Naive thymus-derived CD4-positive, alpha-beta T cell (primary cell): Measurements from ENCODE around the gene STIP1. TPM values are rescaled to one million over a fixed set of nuclear protein-coding genes. Genes with fewer than 3 reads are reported as not detected.

Experiments
- ATAC-seq: fragments of 150-1000 bp; cut with Tn5 transposase; 2 replicates; pipeline ENCODE4 v1.10.0; 2021; ENCODE audit warnings: mild to moderate bottlenecking, moderate library complexity
- CTCF ChIA-PET: fragments of 350-600 bp; sonication (Branson Sonifier 250); formaldehyde crosslinking; loops from one replicate; lab custom pipeline; 2021; ENCODE audit warnings: antibody characterized with exemption; lab: Charles Lee
- POLR2A ChIA-PET: fragments of 350-600 bp; sonication (Branson Sonifier 250); formaldehyde crosslinking; loops from one replicate; lab custom pipeline; 2021; ENCODE audit warnings: antibody characterized with exemption, inconsistent platforms; lab: Charles Lee
- DNase-seq, 9 donors: peaks; one replicate each; pipeline versions ENCODE4 v3.0.0 to v3.0.0-alpha.2; 2020 to 2022; ENCODE audit warnings: mixed read lengths in 1 of 9
- H3K27ac ChIP-seq: one replicate; pipeline ENCODE4 v1.7.0; 2013; ENCODE audit warnings: mild to moderate bottlenecking, low read depth, low read length, moderate library complexity
- H3K27me3 ChIP-seq, 2 donors: one replicate each; pipeline ENCODE4 v1.7.0; 2013; ENCODE audit warnings: low read length in 2 of 2, mild to moderate bottlenecking in 2 of 2, moderate library complexity in 2 of 2; ENCODE audit not compliant: control insufficient read depth in 2 of 2, insufficient read depth in 2 of 2
- H3K36me3 ChIP-seq, 3 experiments: 1 replicate in 2 of 3; 2 replicates in 1 of 3; pipeline ENCODE4 v1.7.0; 2013; ENCODE audit warnings: low read length in 3 of 3, mild to moderate bottlenecking in 3 of 3, moderate library complexity in 1 of 3; ENCODE audit not compliant: insufficient read depth in 3 of 3, control insufficient read depth in 2 of 3
- H3K4me1 ChIP-seq, 2 donors: one replicate each; pipeline ENCODE4 v1.7.0; 2013; ENCODE audit warnings: low read length in 2 of 2, mild to moderate bottlenecking in 2 of 2, moderate library complexity in 1 of 2; ENCODE audit not compliant: control insufficient read depth in 2 of 2, insufficient read depth in 2 of 2
- H3K4me3 ChIP-seq: 2 replicates; pipeline ENCODE4 v1.7.0; 2013; ENCODE audit warnings: mild to moderate bottlenecking, low read length
- H3K9me3 ChIP-seq, 3 experiments: 1 replicate in 2 of 3; 2 replicates in 1 of 3; pipeline ENCODE4 v1.7.0; 2013; ENCODE audit warnings: low read length in 3 of 3; ENCODE audit not compliant: control insufficient read depth in 2 of 3
- H3K27ac Mint-ChIP-seq, 9 donors: one replicate each; pipeline ENCODE4 v1.8.0; 2020 to 2022; ENCODE audit warnings: mixed read lengths in 9 of 9, mild to moderate bottlenecking in 8 of 9, moderate library complexity in 5 of 9, inconsistent platforms in 2 of 9
- H3K27me3 Mint-ChIP-seq, 5 donors: one replicate each; pipeline ENCODE4 v1.8.0; 2021 to 2022; ENCODE audit warnings: mixed read lengths in 5 of 5, mild to moderate bottlenecking in 1 of 5
- H3K36me3 Mint-ChIP-seq, 5 donors: one replicate each; pipeline ENCODE4 v1.8.0; 2020 to 2022; ENCODE audit warnings: mixed read lengths in 5 of 5, mild to moderate bottlenecking in 3 of 5, inconsistent platforms in 1 of 5
- H3K4me1 Mint-ChIP-seq, 7 donors: one replicate each; pipeline ENCODE4 v1.8.0; 2020 to 2022; ENCODE audit warnings: mixed read lengths in 7 of 7, mild to moderate bottlenecking in 3 of 7, inconsistent platforms in 1 of 7
- H3K4me3 Mint-ChIP-seq, 10 donors: one replicate each; pipeline ENCODE4 v1.8.0; 2020 to 2022; ENCODE audit warnings: mild to moderate bottlenecking in 10 of 10, mixed read lengths in 10 of 10, moderate library complexity in 6 of 10, inconsistent platforms in 2 of 10
- H3K9me3 Mint-ChIP-seq, 11 donors: one replicate each; pipeline ENCODE4 v1.8.0; 2020 to 2022; ENCODE audit warnings: mixed read lengths in 11 of 11, mild to moderate bottlenecking in 4 of 11, inconsistent platforms in 1 of 11, moderate library complexity in 1 of 11
- intact Hi-C, 2 donors: fragments of 100-400 bp; cut with micrococcal nuclease; formaldehyde crosslinking; loops; one replicate each; pipeline ENCODE4 v1.15.1; 2023
- polyA plus RNA-seq, 2 donors: library from polyadenylated mRNA; unstranded; fragments of 300-500 nt; fragmentation: Illumina TruSeq; gene quantifications; one replicate each; pipeline ENCODE4 v1.2.3, GENCODE V29; 2021
- total RNA-seq, 6 experiments: library from RNA in 5 of 6; stranded (reverse) in 5 of 6; gene quantifications; 1 replicate in 5 of 6; 2 replicates in 1 of 6; pipeline ENCODE4 v1.2.3 and lab custom pipeline; 2021 to 2026

Gene STIP1
- total and polyA plus RNA-seq, 7 experiments from 2014 or later = 45.1 to 243 (median 88.8) TPM

- Histone ChIP-seq H3K4me1 (no peaks in the 10 kb centered on the region), H3K9me3 (no peaks in the 10 kb centered on the region), H3K36me3 (no peaks in the 10 kb centered on the region), H3K27ac (no peak overlapping the region), H3K4me3 (no peak overlapping the region), H3K27me3 (no peaks in the 10 kb centered on the region)
- Mint-ChIP-seq H3K4me3 (no peak overlapping the region), H3K27ac (no peak overlapping the region), H3K27me3 (no peaks in the 10 kb centered on the region), H3K4me1 (peaks cover 6 to 18% (median 13%) of the 10 kb centered on the region in 7 donors), H3K9me3 (no peaks in the 10 kb centered on the region), H3K36me3 (no peaks in the 10 kb centered on the region)
- intact Hi-C loops = loop anchor here in 1 of 2 donors (5.0 kb wide), 1 partner anchor 238 kb away; no protein-coding TSS in a partner anchor
- DNase-seq (no peak), ATAC-seq (no peak)
- CTCF ChIA-PET = interaction anchor here (0.6 kb wide), 1 partner anchor 145 kb away, joined by 4 read pairs; no protein-coding TSS in a partner anchor
- POLR2A ChIA-PET = no interaction called here
Measured at GRCh38 chr11:64144587-64145472, 41.1 kb upstream of the STIP1 start.

- peak overlapping the region in 1 of 10 donors; percentile 14 for H3K4me3 Mint-ChIP-seq
- intact Hi-C loops = loop anchor here in 1 of 2 donors (5.0 kb wide), 1 partner anchor 239 kb away; no protein-coding TSS in a partner anchor
- peak; percentile 86 for ATAC-seq
Measured at GRCh38 chr11:64146036-64146955, 39.7 kb upstream of the STIP1 start.

GRCh38 chr11:64148226-64148916 lies 37.6 kb upstream of the STIP1 start:
- H3K36me3 Mint-ChIP-seq = no peaks in the 10 kb centered on the region
- Histone ChIP-seq H3K9me3 (no peaks in the 10 kb centered on the region), H3K4me1 (no peaks in the 10 kb centered on the region), H3K27ac (no peak overlapping the region), H3K4me3 (no peak overlapping the region), H3K27me3 (no peaks in the 10 kb centered on the region), H3K36me3 (no peaks in the 10 kb centered on the region)
- intact Hi-C loops = loop anchor here (1.0 to 5.0 kb wide), 5 partner anchors 148 to 382 kb away; partner anchors contain the start of gene ZFTA (in 1 of the 2)
- H3K9me3 Mint-ChIP-seq = no peaks in the 10 kb centered on the region
- H3K27ac Mint-ChIP-seq = peak overlapping the region in 1 of 9 donors; percentile 51
- no peak overlapping the region for H3K4me3 Mint-ChIP-seq
- ChIA-PET POLR2A (no interaction called here), CTCF (interaction anchor here (0.6 to 2.0 kb wide), 8 partner anchors 145 to 499 kb away, joined by 3 to 11 read pairs (median 4); no protein-coding TSS in a partner anchor)
- peak; percentile 68 for ATAC-seq
- H3K27me3 Mint-ChIP-seq = no peaks in the 10 kb centered on the region
- H3K4me1 Mint-ChIP-seq = peaks cover 6 to 21% (median 11%) of the 10 kb centered on the region in 7 donors
- peak; percentile 33 to 73 (median 60) for DNase-seq

More at GRCh38 chr11:64146036-64146955, 39.7 kb upstream of the STIP1 start:
- H3K9me3 ChIP-seq = no peaks in the 10 kb centered on the region
- no peak overlapping the region for H3K27ac ChIP-seq
- ChIA-PET POLR2A (no interaction called here), CTCF (interaction anchor here (0.6 to 2.0 kb wide), 3 partner anchors 42 to 309 kb away, joined by 3 to 11 read pairs (median 5); no protein-coding TSS in a partner anchor)
- no peaks in the 10 kb centered on the region for H3K27me3 ChIP-seq
- H3K9me3 Mint-ChIP-seq = no peaks in the 10 kb centered on the region
- H3K4me1 ChIP-seq = no peaks in the 10 kb centered on the region
- H3K4me1 Mint-ChIP-seq = peaks cover 6 to 18% (median 13%) of the 10 kb centered on the region in 7 donors
- peak overlapping the region in 1 of 9 donors; percentile 1 for H3K27ac Mint-ChIP-seq
- H3K36me3 ChIP-seq = no peaks in the 10 kb centered on the region
- peak; percentile 21 to 64 (median 50) for DNase-seq
- H3K4me3 ChIP-seq = no peak overlapping the region
- no peaks in the 10 kb centered on the region for H3K36me3 Mint-ChIP-seq
- H3K27me3 Mint-ChIP-seq = no peaks in the 10 kb centered on the region

- ChIA-PET CTCF (interaction anchor here (0.6 to 2.7 kb wide), 5 partner anchors 21 to 500 kb away, joined by 3 to 13 read pairs (median 5); no protein-coding TSS in a partner anchor), POLR2A (no interaction called here)
- Mint-ChIP-seq H3K4me3 (no peak overlapping the region), H3K4me1 (peaks cover 3 to 18% (median 6%) of the 10 kb centered on the region in 7 donors), H3K36me3 (no peaks in the 10 kb centered on the region), H3K9me3 (no peaks in the 10 kb centered on the region), H3K27ac (no peak overlapping the region), H3K27me3 (peaks cover 0 to 4% (median 0%) of the 10 kb centered on the region in 5 donors)
- Histone ChIP-seq H3K9me3 (no peaks in the 10 kb centered on the region), H3K4me3 (no peak overlapping the region), H3K27ac (no peak overlapping the region), H3K36me3 (no peaks in the 10 kb centered on the region), H3K27me3 (no peaks in the 10 kb centered on the region), H3K4me1 (no peaks in the 10 kb centered on the region)
- no peak for DNase-seq
- intact Hi-C loops = loop anchor here (1.0 to 5.0 kb wide), 5 partner anchors 149 to 382 kb away; partner anchors contain the start of gene ZFTA (in 1 of the 2)
- ATAC-seq = no peak
Measured at GRCh38 chr11:64148917-64149617, 36.9 kb upstream of the STIP1 start.

- H3K4me1 ChIP-seq = no peaks in the 10 kb centered on the region
- Mint-ChIP-seq H3K27me3 (peaks cover 0 to 5% (median 0%) of the 10 kb centered on the region in 5 donors), H3K9me3 (no peaks in the 10 kb centered on the region), H3K36me3 (no peaks in the 10 kb centered on the region), H3K4me1 (peaks cover 0 to 17% (median 5%) of the 10 kb centered on the region in 7 donors), H3K4me3 (no peak overlapping the region), H3K27ac (no peak overlapping the region)
- H3K36me3 ChIP-seq = no peaks in the 10 kb centered on the region
- no peak overlapping the region for H3K4me3 ChIP-seq
- H3K27ac ChIP-seq = no peak overlapping the region
- no peak for ATAC-seq
- no peaks in the 10 kb centered on the region for H3K9me3 ChIP-seq
- intact Hi-C loops = loop anchor here in 1 of 2 donors (10.0 kb wide), 1 partner anchor 1115 kb away; no protein-coding TSS in a partner anchor
- no peaks in the 10 kb centered on the region for H3K27me3 ChIP-seq
- ChIA-PET CTCF (interaction anchor here (0.5 to 3.5 kb wide), 6 partner anchors 20 to 314 kb away, joined by 3 to 25 read pairs (median 6); no protein-coding TSS in a partner anchor), POLR2A (no interaction called here)
- DNase-seq = no peak
Measured at GRCh38 chr11:64150051-64150450, 35.9 kb upstream of the STIP1 start.
